ENCODE results near the gene PARD3.

PARD3 gene

DNA sequence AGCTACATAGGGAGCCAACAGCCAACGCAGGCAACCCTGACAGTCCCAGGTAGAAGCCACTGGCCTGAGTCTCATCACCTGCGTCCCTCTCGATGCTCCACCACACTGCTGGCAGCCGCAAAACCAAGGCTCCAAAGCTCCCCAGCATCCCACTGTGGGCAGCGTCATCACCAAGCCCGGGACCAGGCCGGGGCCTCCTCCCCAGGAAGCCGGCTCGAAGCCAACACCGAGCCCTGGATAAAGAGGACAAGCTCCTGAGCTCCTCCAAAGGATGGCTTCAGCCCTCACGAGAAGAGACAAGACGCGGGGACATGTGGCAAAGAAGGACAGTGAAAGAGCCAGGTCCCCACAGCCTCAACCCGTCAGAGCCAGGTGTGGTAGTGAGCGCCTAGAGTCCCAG is 23.9 kb downstream of the PARD3 start:
- peaks cover 87% of the 10 kb centered on the region for H3K79me2 ChIP-seq (ENCODE audit: insufficient read depth, low read length)
- H3K4me1 ChIP-seq (ENCODE audit: insufficient read depth, low read length, poor library complexity, severe bottlenecking): peaks cover 23% of the 10 kb centered on the region

DNA sequence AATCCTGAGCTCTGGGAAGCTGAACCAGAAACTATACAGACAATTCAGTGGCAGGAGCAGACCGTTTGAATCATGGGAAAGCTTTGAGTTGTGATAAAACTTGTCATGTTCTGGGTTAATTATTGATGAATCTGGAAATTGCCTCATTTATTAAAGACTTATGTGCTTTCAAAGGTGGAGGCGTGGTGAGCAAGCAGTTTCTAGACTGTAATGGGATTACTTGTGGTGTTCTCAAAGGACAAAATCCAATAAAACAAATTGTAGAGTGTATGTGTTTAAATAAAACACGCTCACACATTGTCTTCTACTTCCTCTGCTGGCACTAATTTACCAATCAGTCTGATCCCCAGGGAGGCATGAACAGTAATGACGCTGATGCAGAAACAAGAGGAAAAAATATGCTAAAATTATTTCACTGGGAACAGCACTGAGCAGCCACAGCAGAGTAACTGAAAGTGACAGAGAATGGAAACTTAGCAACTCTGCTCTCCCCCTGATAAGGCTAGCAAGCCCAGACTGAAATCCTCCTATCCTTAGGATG is 25.1 kb downstream of the PARD3 start:
- H3F3A ChIP-seq (ENCODE audit: low read depth): no peaks in the 10 kb centered on the region
- no peaks in the 10 kb centered on the region for H3K27me3 ChIP-seq (ENCODE audit: insufficient read depth, low read length, poor library complexity, severe bottlenecking)
- H4K20me1 ChIP-seq (ENCODE audit: insufficient read depth, low read length, poor library complexity, severe bottlenecking): peaks cover 15% of the 10 kb centered on the region
- H3K4me3 ChIP-seq (ENCODE audit: low read length, poor library complexity, severe bottlenecking): no peak overlapping the region
- H3K9ac ChIP-seq (ENCODE audit: low read depth, low read length, poor library complexity, severe bottlenecking): no peak overlapping the region
- H3K79me2 ChIP-seq (ENCODE audit: insufficient read depth, low read length): peaks cover 89% of the 10 kb centered on the region
- H3K9me2 ChIP-seq (replicated peaks; ENCODE audit: low read depth, low read length): no peaks in the 10 kb centered on the region
- H3K4me1 ChIP-seq (ENCODE audit: insufficient read depth, low read length, poor library complexity, severe bottlenecking): peaks cover 22% of the 10 kb centered on the region
- H3K36me3 ChIP-seq (ENCODE audit: insufficient read depth, low read length): no peaks in the 10 kb centered on the region
- H2AFZ ChIP-seq (ENCODE audit: low read length): no peak overlapping the region
- TF ChIP-seq, protein P1, sequence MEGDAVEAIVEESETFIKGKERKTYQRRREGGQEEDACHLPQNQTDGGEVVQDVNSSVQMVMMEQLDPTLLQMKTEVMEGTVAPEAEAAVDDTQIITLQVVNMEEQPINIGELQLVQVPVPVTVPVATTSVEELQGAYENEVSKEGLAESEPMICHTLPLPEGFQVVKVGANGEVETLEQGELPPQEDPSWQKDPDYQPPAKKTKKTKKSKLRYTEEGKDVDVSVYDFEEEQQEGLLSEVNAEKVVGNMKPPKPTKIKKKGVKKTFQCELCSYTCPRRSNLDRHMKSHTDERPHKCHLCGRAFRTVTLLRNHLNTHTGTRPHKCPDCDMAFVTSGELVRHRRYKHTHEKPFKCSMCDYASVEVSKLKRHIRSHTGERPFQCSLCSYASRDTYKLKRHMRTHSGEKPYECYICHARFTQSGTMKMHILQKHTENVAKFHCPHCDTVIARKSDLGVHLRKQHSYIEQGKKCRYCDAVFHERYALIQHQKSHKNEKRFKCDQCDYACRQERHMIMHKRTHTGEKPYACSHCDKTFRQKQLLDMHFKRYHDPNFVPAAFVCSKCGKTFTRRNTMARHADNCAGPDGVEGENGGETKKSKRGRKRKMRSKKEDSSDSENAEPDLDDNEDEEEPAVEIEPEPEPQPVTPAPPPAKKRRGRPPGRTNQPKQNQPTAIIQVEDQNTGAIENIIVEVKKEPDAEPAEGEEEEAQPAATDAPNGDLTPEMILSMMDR (conservative IDR thresholded peaks at IDR 0.05; ENCODE audit: low read length): no peak
- no peak for TF ChIP-seq EZH2phosphoT487 (IDR thresholded peaks at IDR 0.05; ENCODE audit: borderline replicate concordance)
- no peaks in the 10 kb centered on the region for H3K9me3 ChIP-seq (ENCODE audit: insufficient read depth, low read depth, low read length)
- no peak overlapping the region for H3K4me2 ChIP-seq (ENCODE audit: low read depth, low read length, poor library complexity, severe bottlenecking)

More for the DNA sequence above, 23.9 kb downstream of the PARD3 start:
- TF ChIP-seq, protein P1 (conservative IDR thresholded peaks at IDR 0.05; ENCODE audit: low read length): no peak
- no peak for TF ChIP-seq EZH2phosphoT487 (IDR thresholded peaks at IDR 0.05; ENCODE audit: borderline replicate concordance)
- H4K20me1 ChIP-seq (ENCODE audit: insufficient read depth, low read length, poor library complexity, severe bottlenecking): peaks cover 17% of the 10 kb centered on the region
- H3K4me3 ChIP-seq (ENCODE audit: low read length, poor library complexity, severe bottlenecking): no peak overlapping the region
- H3K4me2 ChIP-seq (ENCODE audit: low read depth, low read length, poor library complexity, severe bottlenecking): no peak overlapping the region
- no peaks in the 10 kb centered on the region for H3K9me3 ChIP-seq (ENCODE audit: insufficient read depth, low read depth, low read length)
- no peaks in the 10 kb centered on the region for H3F3A ChIP-seq (ENCODE audit: low read depth)
- H2AFZ ChIP-seq (ENCODE audit: low read length): no peak overlapping the region
- no peak overlapping the region for H3K9ac ChIP-seq (ENCODE audit: low read depth, low read length, poor library complexity, severe bottlenecking)
- no peaks in the 10 kb centered on the region for H3K9me2 ChIP-seq (replicated peaks; ENCODE audit: low read depth, low read length)
- no peaks in the 10 kb centered on the region for H3K36me3 ChIP-seq (ENCODE audit: insufficient read depth, low read length)
- no peaks in the 10 kb centered on the region for H3K27me3 ChIP-seq (ENCODE audit: insufficient read depth, low read length, poor library complexity, severe bottlenecking)

DNA sequence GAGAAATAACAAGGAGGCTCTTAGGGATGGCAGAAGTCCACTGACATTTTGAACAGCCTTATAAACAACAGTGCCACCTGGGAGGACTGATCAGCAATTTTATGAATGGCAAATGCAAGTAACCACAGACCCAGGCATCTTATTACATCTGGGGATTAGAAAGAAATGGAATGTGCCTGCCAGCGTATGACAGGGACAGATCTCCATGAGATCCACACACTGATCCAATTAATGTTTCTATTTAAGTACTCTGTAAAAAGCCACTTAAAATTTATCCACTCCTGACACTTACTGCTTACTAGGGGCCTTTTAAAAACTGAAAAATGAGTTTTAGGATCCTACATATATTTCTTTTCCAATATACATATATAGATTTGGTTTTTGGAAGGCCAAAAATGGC is 28.6 kb downstream of the PARD3 start:
- TF ChIP-seq, protein P1 (conservative IDR thresholded peaks at IDR 0.05; ENCODE audit: low read length): no peak
- TF ChIP-seq EZH2phosphoT487 (IDR thresholded peaks at IDR 0.05; ENCODE audit: borderline replicate concordance): no peak
- Histone ChIP-seq H3K79me2 (ENCODE audit: insufficient read depth, low read length) (peaks cover 88% of the 10 kb centered on the region), H4K20me1 (ENCODE audit: insufficient read depth, low read length, poor library complexity, severe bottlenecking) (peaks cover 10% of the 10 kb centered on the region), H3K4me3 (ENCODE audit: low read length, poor library complexity, severe bottlenecking) (no peak overlapping the region), H2AFZ (ENCODE audit: low read length) (no peak overlapping the region), H3K9me2 (replicated peaks; ENCODE audit: low read depth, low read length) (no peaks in the 10 kb centered on the region), H3K36me3 (ENCODE audit: insufficient read depth, low read length) (no peaks in the 10 kb centered on the region), H3K4me1 (ENCODE audit: insufficient read depth, low read length, poor library complexity, severe bottlenecking) (peaks cover 16% of the 10 kb centered on the region), H3K9me3 (ENCODE audit: insufficient read depth, low read depth, low read length) (no peaks in the 10 kb centered on the region), H3K27me3 (ENCODE audit: insufficient read depth, low read length, poor library complexity, severe bottlenecking) (no peaks in the 10 kb centered on the region), H3K9ac (ENCODE audit: low read depth, low read length, poor library complexity, severe bottlenecking) (no peak overlapping the region), H3F3A (ENCODE audit: low read depth) (no peaks in the 10 kb centered on the region), H3K4me2 (ENCODE audit: low read depth, low read length, poor library complexity, severe bottlenecking) (no peak overlapping the region)

Data from Loucy (cell line).